ENCODE results near the gene FLNC.

FLNC gene

GRCh38 chr7:128892521-128893250 is 62.5 kb downstream of the FLNC start:
- no peak for DNase-seq (ENCODE audit: low spot score)
- no peak for TF ChIP-seq CTCF (IDR thresholded peaks at IDR 0.05; ENCODE audit: extremely low read depth, missing control alignments)

- no peak for DNase-seq (ENCODE audit: low spot score)
Observed at GRCh38 chr7:128893251-128894100, 63.3 kb downstream of the FLNC start.

GRCh38 chr7:128894101-128894440 is 63.9 kb downstream of the FLNC start:
- no peak for DNase-seq (ENCODE audit: low spot score)

More at GRCh38 chr7:128893251-128894100, 63.3 kb downstream of the FLNC start:
- TF ChIP-seq CTCF (IDR thresholded peaks at IDR 0.05; ENCODE audit: extremely low read depth, missing control alignments) = no peak

GRCh38 chr7:128895320-128895719 is 65.1 kb downstream of the FLNC start:
- no peak for DNase-seq (ENCODE audit: low spot score)
- TF ChIP-seq CTCF (IDR thresholded peaks at IDR 0.05; ENCODE audit: extremely low read depth, missing control alignments) = no peak

More at GRCh38 chr7:128894101-128894440, 63.9 kb downstream of the FLNC start:
- TF ChIP-seq CTCF (IDR thresholded peaks at IDR 0.05; ENCODE audit: extremely low read depth, missing control alignments) = no peak

GRCh38 chr7:128899392-128899791 is 69.2 kb downstream of the FLNC start:
- no peak for DNase-seq (ENCODE audit: low spot score)
- no peak for TF ChIP-seq CTCF (IDR thresholded peaks at IDR 0.05; ENCODE audit: extremely low read depth, missing control alignments)

GRCh38 chr7:128900237-128900636 is 70.0 kb downstream of the FLNC start:
- TF ChIP-seq CTCF (IDR thresholded peaks at IDR 0.05; ENCODE audit: extremely low read depth, missing control alignments) = no peak
- DNase-seq (ENCODE audit: low spot score) = no peak
